GM21390 (cell line): ENCODE measurements around the gene THBS4.

Experiments
- ATAC-seq: cut with Tn5 transposase; IDR thresholded peaks from one replicate; pipeline ENCODE4 v1.9.1; 2021; ENCODE audit not compliant: unreplicated experiment

Gene THBS4

GRCh38 chr5:80034962-80035821, at the start of gene THBS4:
Gene THBS4, plus strand, starts transcription at chr5:80035348. Its CDS starts 190 bp downstream, at chr5:80035538.
- ATAC-seq: no peak

GRCh38 chr5:79986260-79986659, 48.9 kb upstream of the THBS4 start:
- no peak for ATAC-seq

- ATAC-seq: peak; percentile 52
Measured at GRCh38 chr5:79990205-79990597, 44.9 kb upstream of the THBS4 start.

- ATAC-seq: peak; percentile 89
Measured at GRCh38 chr5:79990598-79991507, 44.3 kb upstream of the THBS4 start, which contains the start of gene MTX3. Gene MTX3, minus strand, starts transcription at chr5:79991262. Its CDS starts 24 bp downstream, at chr5:79991238.

GRCh38 chr5:79992891-79993657, 42.1 kb upstream of the THBS4 start:
- no peak for ATAC-seq

- no peak for ATAC-seq
Measured at GRCh38 chr5:79999722-80000121, 35.4 kb upstream of the THBS4 start.

GRCh38 chr5:80002677-80003076, 32.5 kb upstream of the THBS4 start:
- no peak for ATAC-seq

GRCh38 chr5:80008995-80009765, 26.0 kb upstream of the THBS4 start:
- ATAC-seq: no peak

GRCh38 chr5:80010754-80011392, 24.3 kb upstream of the THBS4 start:
- ATAC-seq: no peak

GRCh38 chr5:80025069-80025468, 10.1 kb upstream of the THBS4 start:
- no peak for ATAC-seq

GRCh38 chr5:80026841-80027240, 8.3 kb upstream of the THBS4 start:
- ATAC-seq: no peak

- ATAC-seq: no peak
Measured at GRCh38 chr5:80031109-80031508, 4.0 kb upstream of the THBS4 start.

- ATAC-seq: no peak
Measured at GRCh38 chr5:80033513-80033912, 1.6 kb upstream of the THBS4 start.

- no peak for ATAC-seq
Measured at GRCh38 chr5:80034559-80034958, 589 bp upstream of the THBS4 start.

- ATAC-seq: no peak
Measured at GRCh38 chr5:80035839-80036238, 691 bp downstream of the THBS4 start.

- ATAC-seq: no peak
Measured at GRCh38 chr5:80036615-80037014, 1.5 kb downstream of the THBS4 start.

- ATAC-seq: no peak
Measured at GRCh38 chr5:80037366-80037765, 2.2 kb downstream of the THBS4 start.

GRCh38 chr5:80039650-80040049, 4.5 kb downstream of the THBS4 start:
- no peak for ATAC-seq

- no peak for ATAC-seq
Measured at GRCh38 chr5:80041527-80041926, 6.4 kb downstream of the THBS4 start.

- no peak for ATAC-seq
Measured at GRCh38 chr5:80042330-80042729, 7.2 kb downstream of the THBS4 start.
